ENCODE measurements around the gene CCDC89.
A peak's percentile ranks its signal among the peaks of the same experiment; 100 is the strongest.

Gene CCDC89

GRCh38 chr11:85652786-85653447 lies 33.1 kb downstream of the CCDC89 start:
- no peak for DNase-seq (ENCODE audit: low read depth in 2 of 2)

DNA sequence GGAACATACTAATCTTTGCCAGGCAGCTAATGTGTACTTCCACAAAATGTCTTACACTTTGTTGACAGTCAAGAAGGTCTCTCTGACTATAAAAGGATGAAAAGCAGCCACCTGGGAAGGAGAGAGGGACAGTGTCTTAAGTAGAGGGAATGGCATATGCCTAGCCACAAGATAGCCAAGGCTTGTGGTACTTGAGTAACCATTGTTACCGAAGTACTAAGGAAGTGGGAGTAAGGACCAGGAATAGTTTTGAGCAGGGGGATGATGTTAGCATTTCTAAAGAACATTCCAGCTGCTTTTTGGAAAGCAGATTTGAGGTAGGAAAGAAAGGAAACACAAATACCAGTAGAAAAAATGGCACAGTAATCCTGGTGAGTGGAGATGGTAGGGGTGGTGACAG lies 34.9 kb downstream of the CCDC89 start:
- no peak for DNase-seq (ENCODE audit: low read depth in 2 of 2)

GRCh38 chr11:85647604-85648299 lies 38.2 kb downstream of the CCDC89 start, which contains the start of gene TMEM126A:
TSS of gene TMEM126A (plus strand) at chr11:85647967. CDS start at chr11:85650256, 2,289 bp downstream.
- peak; percentile 84 to 85 for DNase-seq (ENCODE audit: low read depth in 2 of 2)

DNA sequence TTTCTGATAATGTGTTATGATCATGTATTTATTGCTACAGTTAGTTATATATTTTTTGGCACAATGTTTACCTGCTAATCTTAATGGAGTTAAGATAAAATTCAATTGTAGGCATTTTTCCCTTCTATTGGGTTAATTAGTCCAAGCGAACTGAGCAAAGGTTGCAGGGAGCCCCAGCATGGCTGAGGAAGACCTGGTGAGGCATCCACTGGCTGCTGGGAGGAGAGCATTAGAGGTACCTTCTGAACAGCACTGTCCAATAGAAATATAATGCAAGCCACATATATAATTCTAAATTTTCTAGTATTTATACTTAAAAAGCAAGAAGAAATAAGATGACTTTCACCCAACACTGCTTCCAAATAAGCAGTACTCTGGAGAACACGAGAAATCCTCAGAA lies 38.9 kb downstream of the CCDC89 start:
- no peak for DNase-seq (ENCODE audit: low read depth in 2 of 2)

- no peak for DNase-seq (ENCODE audit: low read depth in 2 of 2)
These were observed 42.8 kb downstream of the CCDC89 start for GRCh38 chr11:85643191-85643614.

DNA sequence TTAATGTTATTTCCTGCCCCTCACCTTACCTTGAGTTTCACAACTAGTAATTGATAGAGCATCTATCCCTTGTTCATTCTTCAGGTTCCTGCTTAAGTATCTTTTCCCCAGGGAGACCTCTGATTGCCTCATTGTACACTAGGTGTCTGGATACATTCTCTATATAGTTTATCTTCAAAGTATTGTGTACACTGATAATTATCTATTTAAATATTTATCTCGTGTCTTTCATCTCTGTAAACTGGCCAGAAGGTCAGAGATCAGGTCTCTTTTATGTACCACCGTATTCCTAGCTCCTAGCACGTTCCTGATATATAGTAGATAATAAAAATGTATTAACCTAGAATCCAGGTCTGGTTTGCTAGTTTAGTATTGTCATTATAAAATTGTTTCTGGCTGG lies 51.2 kb downstream of the CCDC89 start:
- DNase-seq (ENCODE audit: low read depth in 2 of 2), result no peak

Measured in stimulated activated CD8-positive, alpha-beta memory T cell treated with anti-CD3 and anti-CD28 coated beads, Interleukin-7, amount 100 ng/mL, for 4 hours (primary cell).